Activated CD4-positive, alpha-beta memory T cell treated with anti-CD3 and anti-CD28 coated beads for 36 hours (primary cell): Measurements from ENCODE around the gene PRSS12. TPM values are rescaled to one million over a fixed set of nuclear protein-coding genes. Genes with fewer than 3 reads are reported as not detected.
"Not testable (repeated sequence)": the region's sequence is repeated elsewhere in the genome, so short reads cannot be mapped to it uniquely, and the experiment has no call there.

Experiments
- CTCF ChIA-PET: fragments of 350-600 bp; sonication (Branson Sonifier 250); formaldehyde crosslinking; loops from one replicate; lab custom pipeline; 2021; ENCODE audit warnings: antibody characterized with exemption, inconsistent platforms; lab: Charles Lee
- POLR2A ChIA-PET: fragments of 350-600 bp; sonication (Branson Sonifier 250); formaldehyde crosslinking; loops from one replicate; lab custom pipeline; 2021; ENCODE audit warnings: antibody characterized with exemption; lab: Charles Lee
- DNase-seq: peaks from one replicate; pipeline ENCODE4 v3.0.0-alpha.2; 2020
- H3K27ac Mint-ChIP-seq: one replicate; pipeline ENCODE4 v1.8.0; 2021; ENCODE audit warnings: mixed read lengths
- H3K27me3 Mint-ChIP-seq: one replicate; pipeline ENCODE4 v1.8.0; 2021; ENCODE audit warnings: mixed read lengths
- H3K36me3 Mint-ChIP-seq: one replicate; pipeline ENCODE4 v1.8.0; 2021; ENCODE audit warnings: mixed read lengths
- H3K4me1 Mint-ChIP-seq: one replicate; pipeline ENCODE4 v1.8.0; 2021; ENCODE audit warnings: low read depth, mixed read lengths
- H3K4me3 Mint-ChIP-seq: one replicate; pipeline ENCODE4 v1.8.0; 2021; ENCODE audit warnings: mild to moderate bottlenecking, mixed read lengths
- H3K9me3 Mint-ChIP-seq: one replicate; pipeline ENCODE4 v1.8.0; 2021; ENCODE audit warnings: mixed read lengths
- intact Hi-C: fragments of 100-400 bp; cut with micrococcal nuclease; formaldehyde crosslinking; loops from one replicate; pipeline ENCODE4 v1.15.1; 2023
- total RNA-seq, 2 experiments: library from RNA; stranded (reverse); gene quantifications; one replicate each; pipeline ENCODE4 v1.2.3, GENCODE V29; 2021

Gene PRSS12
- total RNA-seq, 2 experiments from 2014 or later, result not detected

DNA sequence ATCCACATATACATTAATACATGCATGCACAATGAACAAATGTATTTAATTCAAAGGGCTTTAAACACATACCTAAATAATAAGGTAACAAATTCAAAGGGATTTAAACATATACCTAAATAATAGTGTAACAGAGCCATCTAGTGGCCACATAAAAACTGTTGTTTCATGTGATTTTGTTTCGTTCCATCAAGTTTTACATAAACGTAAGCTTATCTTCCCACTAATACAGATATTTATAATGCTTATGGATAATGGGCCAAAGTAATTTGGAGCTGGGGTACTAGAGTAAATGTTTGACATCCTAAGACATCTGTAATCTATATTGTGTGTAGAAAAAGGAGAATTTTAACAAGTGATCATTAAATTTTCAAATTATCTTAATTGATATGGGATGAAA lies 82.3 kb downstream of the PRSS12 start:
- Mint-ChIP-seq H3K9me3 (no peaks in the 10 kb centered on the region), H3K4me1 (peaks cover 2% of the 10 kb centered on the region), H3K27me3 (peaks cover 1% of the 10 kb centered on the region), H3K36me3 (no peaks in the 10 kb centered on the region), H3K4me3 (no peak overlapping the region), H3K27ac (no peak overlapping the region)
- no peak for DNase-seq
- CTCF ChIA-PET, result interaction anchor here (0.6 to 1.8 kb wide), 5 partner anchors 9 to 88 kb away, joined by 3 to 5 read pairs (median 4); no protein-coding TSS in a partner anchor
- intact Hi-C loops, result loop anchor here (1.0 to 10.0 kb wide), 4 partner anchors 46 to 944 kb away; partner anchors contain the start of gene USP53
- POLR2A ChIA-PET, result no interaction called here

GRCh38 chr4:118268780-118269179 lies 84.0 kb downstream of the PRSS12 start:
- no peaks in the 10 kb centered on the region for H3K9me3 Mint-ChIP-seq
- H3K27me3 Mint-ChIP-seq, result peaks cover 1% of the 10 kb centered on the region
- POLR2A ChIA-PET, result no interaction called here
- intact Hi-C loops, result no loop called here
- H3K27ac Mint-ChIP-seq, result no peak overlapping the region
- H3K4me3 Mint-ChIP-seq, result no peak overlapping the region
- no peak for DNase-seq
- peaks cover 2% of the 10 kb centered on the region for H3K4me1 Mint-ChIP-seq
- CTCF ChIA-PET, result no interaction called here
- H3K36me3 Mint-ChIP-seq, result no peaks in the 10 kb centered on the region

GRCh38 chr4:118266145-118266496 lies 86.7 kb downstream of the PRSS12 start:
- CTCF ChIA-PET, result interaction anchor here (0.7 to 1.3 kb wide), 2 partner anchors 41 to 44 kb away, joined by 3 to 4 read pairs; no protein-coding TSS in a partner anchor
- H3K9me3 Mint-ChIP-seq, intact Hi-C loops, POLR2A ChIA-PET, H3K27ac Mint-ChIP-seq, H3K27me3 Mint-ChIP-seq, H3K36me3 Mint-ChIP-seq, DNase-seq, H3K4me1 Mint-ChIP-seq: not testable (repeated sequence)
- peak overlapping the region; percentile 39 for H3K4me3 Mint-ChIP-seq

GRCh38 chr4:118265312-118266144 lies 87.3 kb downstream of the PRSS12 start:
- Mint-ChIP-seq H3K4me3 (peak overlapping the region; percentile 60), H3K27me3 (peaks cover under 1% of the 10 kb centered on the region), H3K4me1 (peaks cover under 1% of the 10 kb centered on the region), H3K27ac (no peak overlapping the region), H3K36me3 (no peaks in the 10 kb centered on the region), H3K9me3 (no peaks in the 10 kb centered on the region)
- peak; percentile 47 for DNase-seq
- ChIA-PET POLR2A (no interaction called here), CTCF (interaction anchor here (1.3 kb wide), 1 partner anchor 40 kb away, joined by 4 read pairs; no protein-coding TSS in a partner anchor)
- intact Hi-C loops, result no loop called here

DNA sequence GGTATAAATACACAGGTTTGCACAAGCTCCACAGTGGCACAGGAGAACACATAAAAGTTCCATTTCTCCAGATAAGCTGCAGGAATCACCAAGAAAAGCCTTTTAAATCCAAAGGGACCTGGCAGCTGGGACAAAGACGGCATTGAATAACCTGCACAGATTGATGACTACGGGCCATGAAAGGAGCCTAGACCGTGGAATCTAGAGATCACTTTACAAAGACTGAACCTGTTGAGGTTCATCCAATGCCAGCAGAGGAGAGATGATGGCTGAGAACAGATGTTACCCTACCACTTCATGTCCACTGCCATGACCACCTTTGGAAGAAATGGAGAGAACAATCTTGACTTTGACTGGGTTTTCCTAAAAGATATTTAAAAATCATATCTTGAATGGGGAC lies 88.7 kb downstream of the PRSS12 start:
- H3K27me3 Mint-ChIP-seq, result no peaks in the 10 kb centered on the region
- no peak overlapping the region for H3K4me3 Mint-ChIP-seq
- no peaks in the 10 kb centered on the region for H3K9me3 Mint-ChIP-seq
- intact Hi-C loops, result no loop called here
- ChIA-PET POLR2A (interaction anchor here (0.9 kb wide), 1 partner anchor 9 kb away, joined by 3 read pairs; no protein-coding TSS in a partner anchor), CTCF (no interaction called here)
- H3K36me3 Mint-ChIP-seq, result no peaks in the 10 kb centered on the region
- H3K4me1 Mint-ChIP-seq, result no peaks in the 10 kb centered on the region
- DNase-seq, result no peak
- no peak overlapping the region for H3K27ac Mint-ChIP-seq

GRCh38 chr4:118260309-118260708 lies 92.5 kb downstream of the PRSS12 start:
- Mint-ChIP-seq H3K9me3 (no peaks in the 10 kb centered on the region), H3K27ac (no peak overlapping the region), H3K4me1 (no peaks in the 10 kb centered on the region), H3K27me3 (no peaks in the 10 kb centered on the region), H3K4me3 (no peak overlapping the region), H3K36me3 (no peaks in the 10 kb centered on the region)
- intact Hi-C loops, result no loop called here
- CTCF ChIA-PET, result interaction anchor here (1.5 kb wide), 1 partner anchor 10 kb away, joined by 4 read pairs; no protein-coding TSS in a partner anchor
- DNase-seq, result no peak
- POLR2A ChIA-PET, result no interaction called here

DNA sequence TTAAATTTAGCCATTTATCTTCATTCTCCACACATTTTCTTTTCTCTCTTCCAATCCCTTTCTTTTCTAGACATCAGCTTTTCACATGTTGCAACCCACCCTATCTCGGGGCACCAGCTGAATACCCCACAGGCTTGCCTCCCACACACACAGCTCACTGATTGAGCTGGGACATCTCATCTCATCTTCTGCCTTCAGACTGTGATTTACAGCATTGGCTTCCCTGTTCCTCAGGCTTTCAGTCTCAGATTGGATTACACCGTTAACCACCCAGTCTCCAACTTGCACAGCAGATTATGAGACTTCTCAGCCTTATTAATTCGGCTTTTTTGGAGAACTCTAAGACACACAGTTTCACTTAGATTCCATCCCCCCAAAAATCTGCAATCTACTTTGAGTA lies 93.7 kb downstream of the PRSS12 start:
- no peak for DNase-seq
- POLR2A ChIA-PET, result no interaction called here
- H3K4me1 Mint-ChIP-seq, result no peaks in the 10 kb centered on the region
- no peak overlapping the region for H3K4me3 Mint-ChIP-seq
- no peaks in the 10 kb centered on the region for H3K9me3 Mint-ChIP-seq
- H3K27me3 Mint-ChIP-seq, result no peaks in the 10 kb centered on the region
- no peaks in the 10 kb centered on the region for H3K36me3 Mint-ChIP-seq
- no peak overlapping the region for H3K27ac Mint-ChIP-seq
- CTCF ChIA-PET, result no interaction called here
- intact Hi-C loops, result no loop called here

- H3K27ac Mint-ChIP-seq, result no peak overlapping the region
- no peaks in the 10 kb centered on the region for H3K27me3 Mint-ChIP-seq
- ChIA-PET POLR2A (no interaction called here), CTCF (no interaction called here)
- DNase-seq, result no peak
- H3K4me1 Mint-ChIP-seq, result no peaks in the 10 kb centered on the region
- intact Hi-C loops, result no loop called here
- H3K9me3 Mint-ChIP-seq, result peaks cover 2% of the 10 kb centered on the region
- no peak overlapping the region for H3K4me3 Mint-ChIP-seq
- H3K36me3 Mint-ChIP-seq, result no peaks in the 10 kb centered on the region
Observed at GRCh38 chr4:118254368-118254767, 98.4 kb downstream of the PRSS12 start.

DNA sequence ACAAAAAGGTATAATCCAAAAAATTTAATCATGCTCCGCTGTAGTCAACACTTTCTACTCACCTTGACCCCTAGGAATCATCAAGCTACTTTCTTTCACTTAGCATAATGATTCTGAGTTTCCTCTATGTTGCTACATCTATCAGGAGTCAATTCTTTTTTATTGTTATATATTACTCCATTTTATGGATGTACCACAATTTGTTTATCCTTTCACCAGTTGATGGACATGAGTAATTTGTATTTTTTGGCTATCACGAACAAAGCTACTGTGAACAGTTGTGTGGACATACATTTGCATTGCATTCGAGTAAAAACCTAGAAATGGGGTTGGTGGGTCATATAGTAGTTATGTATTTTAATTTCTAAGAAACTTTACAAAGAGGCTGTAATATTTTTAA lies 102.9 kb downstream of the PRSS12 start:
- no peaks in the 10 kb centered on the region for H3K36me3 Mint-ChIP-seq
- peaks cover 2% of the 10 kb centered on the region for H3K9me3 Mint-ChIP-seq
- H3K27ac Mint-ChIP-seq, result no peak overlapping the region
- ChIA-PET CTCF (no interaction called here), POLR2A (no interaction called here)
- H3K27me3 Mint-ChIP-seq, result no peaks in the 10 kb centered on the region
- H3K4me1 Mint-ChIP-seq, result no peaks in the 10 kb centered on the region
- intact Hi-C loops, result no loop called here
- H3K4me3 Mint-ChIP-seq, result no peak overlapping the region
- DNase-seq, result no peak

DNA sequence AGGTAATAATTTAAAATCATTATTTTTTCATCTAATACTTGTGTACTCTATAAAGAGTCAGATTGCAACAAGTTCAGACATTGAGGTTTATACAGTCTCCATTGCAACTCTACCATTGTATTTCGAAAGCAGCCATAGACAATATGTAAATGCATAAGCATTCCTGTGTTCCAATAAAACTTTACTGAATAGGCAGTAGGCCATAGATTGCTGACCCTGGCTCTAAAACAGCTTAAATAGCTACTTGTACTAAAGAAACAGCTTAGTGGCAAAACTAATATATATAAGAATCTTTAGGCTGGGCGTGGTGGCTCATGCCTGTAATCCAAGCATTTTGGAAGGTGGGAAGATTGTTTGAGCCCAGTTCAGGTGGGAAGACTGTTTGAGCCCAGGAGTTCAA lies 115.3 kb downstream of the PRSS12 start:
- intact Hi-C loops, result no loop called here
- Mint-ChIP-seq H3K27ac (no peak overlapping the region), H3K9me3 (no peaks in the 10 kb centered on the region), H3K27me3 (no peaks in the 10 kb centered on the region), H3K4me3 (no peak overlapping the region), H3K4me1 (no peaks in the 10 kb centered on the region), H3K36me3 (no peaks in the 10 kb centered on the region)
- ChIA-PET POLR2A (no interaction called here), CTCF (no interaction called here)
- no peak for DNase-seq

DNA sequence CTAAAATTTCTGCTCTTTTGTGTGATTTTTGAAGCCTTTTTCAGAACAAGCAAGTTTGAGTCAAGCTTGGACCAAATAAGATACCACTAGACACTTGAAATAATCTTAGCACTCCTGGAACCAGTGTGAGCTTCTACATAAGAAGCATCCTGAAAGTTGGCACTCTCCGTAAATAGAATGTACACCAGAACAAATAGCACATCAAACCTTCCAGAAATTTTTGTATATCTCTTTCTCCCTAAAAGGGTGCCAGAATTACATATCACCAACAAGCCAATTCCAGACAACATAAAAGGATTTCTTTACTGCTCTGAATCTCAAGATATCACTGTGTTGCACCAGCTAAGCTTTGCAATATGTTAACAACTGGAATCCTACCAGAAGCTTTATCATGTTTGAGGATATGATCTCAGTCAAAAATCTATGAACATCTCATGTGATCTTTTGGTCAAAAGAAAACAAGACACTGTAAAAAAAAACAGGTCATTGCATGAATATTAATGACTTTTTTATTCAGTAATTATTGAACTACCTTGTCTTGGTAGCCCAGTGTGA lies 117.2 kb downstream of the PRSS12 start:
- ChIA-PET POLR2A (no interaction called here), CTCF (interaction anchor here (3.6 kb wide), 1 partner anchor 11 kb away, joined by 19 read pairs; no protein-coding TSS in a partner anchor)
- Mint-ChIP-seq H3K36me3 (no peaks in the 10 kb centered on the region), H3K27ac (no peak overlapping the region), H3K9me3 (no peaks in the 10 kb centered on the region), H3K27me3 (no peaks in the 10 kb centered on the region), H3K4me3 (no peak overlapping the region), H3K4me1 (no peaks in the 10 kb centered on the region)
- DNase-seq, result no peak
- intact Hi-C loops, result no loop called here
